A549 (cell line): Measurements from ENCODE around the gene CTNNA3.

Experiments used
- CTCF ChIP-seq: fragments of >200 bp; sonication (Bioruptor Twin); formaldehyde crosslinking; IDR thresholded peaks from 3 replicates; pipeline ENCODE4 v1.5.1; 2016
- EHF ChIP-seq: fragments of 250-450 bp; sonication (Bioruptor Pico); IDR thresholded peaks from 2 replicates; pipeline ENCODE4 v1.5.0; 2020; ENCODE audit warnings: mild to moderate bottlenecking
- EP300 ChIP-seq, 2 experiments: fragments of >200 bp; sonication (Bioruptor Twin); formaldehyde crosslinking; IDR thresholded peaks; 2 replicates in 1 of 2; 3 replicates in 1 of 2; pipeline ENCODE4 v1.6.1; 2016 to 2017
- HMGXB4 ChIP-seq: fragments of 250-450 bp; sonication (Bioruptor Pico); IDR thresholded peaks from 2 replicates; pipeline ENCODE4 v1.5.0; 2021; ENCODE audit warnings: mild to moderate bottlenecking, moderate library complexity, borderline replicate concordance
- HOXA7 ChIP-seq: fragments of 250-450 bp; sonication (Bioruptor Pico); IDR thresholded peaks from 2 replicates; pipeline ENCODE4 v1.5.0; 2020; ENCODE audit warnings: mild to moderate bottlenecking, moderate library complexity
- KDM1A ChIP-seq: fragments of 200-600 bp; sonication (generic); IDR thresholded peaks from 2 replicates; pipeline ENCODE4 v1.6.1; 2016; ENCODE audit warnings: low read depth, mild to moderate bottlenecking
- MAX ChIP-seq: IDR thresholded peaks from 2 replicates; pipeline ENCODE4 v1.6.1; 2012
- MYC ChIP-seq: IDR thresholded peaks from 2 replicates; pipeline ENCODE4 v1.6.1; 2012; ENCODE audit warnings: mild to moderate bottlenecking, inconsistent platforms, low read length, improper control_type of control experiment, borderline replicate concordance
- POLR2A ChIP-seq: IDR thresholded peaks from 2 replicates; pipeline ENCODE4 v1.6.1; 2012; ENCODE audit warnings: mild to moderate bottlenecking, low read length
- POLR2AphosphoS2 ChIP-seq: conservative IDR thresholded peaks from 2 replicates; pipeline ENCODE4 v1.6.1; 2012; ENCODE audit warnings: low read length, improper control_type of control experiment, inconsistent platforms
- RCOR1 ChIP-seq: fragments of 150-350 bp; IDR thresholded peaks from 2 replicates; pipeline ENCODE4 v1.6.1; 2014; ENCODE audit warnings: antibody characterized with exemption, low read length, low read depth
- RFX5 ChIP-seq: fragments of 450-650 bp; IDR thresholded peaks from 2 replicates; pipeline ENCODE4 v1.7.1; 2014; ENCODE audit warnings: antibody characterized with exemption, mild to moderate bottlenecking, moderate library complexity

- no peak for TF ChIP-seq CTCF
- TF ChIP-seq POLR2A, result no peak
- no peak for TF ChIP-seq EP300 (IDR thresholded peaks at IDR 0.05)
- TF ChIP-seq HMGXB4 (CRISPR knock-in tag), result no peak
- no peak for TF ChIP-seq MYC
- TF ChIP-seq RCOR1, result no peak
- TF ChIP-seq KDM1A, result no peak
- TF ChIP-seq EHF (CRISPR knock-in tag), result no peak
- no peak for TF ChIP-seq HOXA7
- TF ChIP-seq RFX5, result no peak
- TF ChIP-seq MAX, result no peak
- TF ChIP-seq POLR2AphosphoS2, result no peak
These were observed 949.3 kb downstream of the CTNNA3 start for GRCh38 chr10:66746711-66747110.
